Stimulated activated memory B cell treated with anti-CD40 and anti-IgM and Interleukin-4, amounts not matched to agents 10 μg/mL and 1 μg/mL and 100 μg/mL, for 72 hours (primary cell): ENCODE results near the gene MAGI2.

ENCODE experiments used
- ATAC-seq: fragments of 150-1000 bp; cut with Tn5 transposase; 2 replicates; pipeline ENCODE4 v1.10.0; 2021
- H3K27ac Mint-ChIP-seq: one replicate; pipeline ENCODE4 v1.8.0; 2022; ENCODE audit warnings: mild to moderate bottlenecking, mixed read lengths
- H3K27me3 Mint-ChIP-seq: one replicate; pipeline ENCODE4 v1.8.0; 2022; ENCODE audit warnings: mixed read lengths
- H3K36me3 Mint-ChIP-seq: one replicate; pipeline ENCODE4 v1.8.0; 2022; ENCODE audit warnings: mixed read lengths
- H3K4me1 Mint-ChIP-seq: one replicate; pipeline ENCODE4 v1.8.0; 2022; ENCODE audit warnings: mixed read lengths
- H3K4me3 Mint-ChIP-seq: one replicate; pipeline ENCODE4 v1.8.0; 2022; ENCODE audit warnings: mild to moderate bottlenecking, moderate library complexity, mixed read lengths
- H3K9me3 Mint-ChIP-seq: one replicate; pipeline ENCODE4 v1.8.0; 2022; ENCODE audit warnings: mixed read lengths

Gene MAGI2

GRCh38 chr7:78396210-78396609, 1057.3 kb downstream of the MAGI2 start:
- Mint-ChIP-seq H3K27me3 (no peaks in the 10 kb centered on the region), H3K4me3 (no peak overlapping the region), H3K27ac (no peak overlapping the region), H3K36me3 (no peaks in the 10 kb centered on the region), H3K9me3 (no peaks in the 10 kb centered on the region), H3K4me1 (no peaks in the 10 kb centered on the region)
- no peak for ATAC-seq

- no peak overlapping the region for H3K4me3 Mint-ChIP-seq
- no peak overlapping the region for H3K27ac Mint-ChIP-seq
- ATAC-seq: no peak
- H3K4me1 Mint-ChIP-seq: no peaks in the 10 kb centered on the region
- H3K27me3 Mint-ChIP-seq: no peaks in the 10 kb centered on the region
- no peaks in the 10 kb centered on the region for H3K9me3 Mint-ChIP-seq
- no peaks in the 10 kb centered on the region for H3K36me3 Mint-ChIP-seq
Measured at GRCh38 chr7:78395298-78396036, 1058.0 kb downstream of the MAGI2 start.

GRCh38 chr7:78389022-78389421, 1064.4 kb downstream of the MAGI2 start:
- H3K4me1 Mint-ChIP-seq: no peaks in the 10 kb centered on the region
- no peak for ATAC-seq
- H3K27ac Mint-ChIP-seq: no peak overlapping the region
- no peaks in the 10 kb centered on the region for H3K9me3 Mint-ChIP-seq
- H3K36me3 Mint-ChIP-seq: no peaks in the 10 kb centered on the region
- H3K27me3 Mint-ChIP-seq: no peaks in the 10 kb centered on the region
- H3K4me3 Mint-ChIP-seq: no peak overlapping the region

- no peaks in the 10 kb centered on the region for H3K27me3 Mint-ChIP-seq
- no peak overlapping the region for H3K27ac Mint-ChIP-seq
- no peaks in the 10 kb centered on the region for H3K9me3 Mint-ChIP-seq
- no peaks in the 10 kb centered on the region for H3K36me3 Mint-ChIP-seq
- H3K4me3 Mint-ChIP-seq: no peak overlapping the region
- H3K4me1 Mint-ChIP-seq: no peaks in the 10 kb centered on the region
- ATAC-seq: no peak
Measured at GRCh38 chr7:78386520-78386919, 1066.9 kb downstream of the MAGI2 start.

- H3K4me1 Mint-ChIP-seq: no peaks in the 10 kb centered on the region
- no peaks in the 10 kb centered on the region for H3K36me3 Mint-ChIP-seq
- H3K4me3 Mint-ChIP-seq: no peak overlapping the region
- H3K9me3 Mint-ChIP-seq: peaks cover 7% of the 10 kb centered on the region
- no peak overlapping the region for H3K27ac Mint-ChIP-seq
- no peaks in the 10 kb centered on the region for H3K27me3 Mint-ChIP-seq
- no peak for ATAC-seq
Measured at GRCh38 chr7:78383096-78383880, 1070.2 kb downstream of the MAGI2 start.

GRCh38 chr7:78379148-78379547, 1074.3 kb downstream of the MAGI2 start:
- Mint-ChIP-seq H3K4me1 (no peaks in the 10 kb centered on the region), H3K27ac (no peak overlapping the region), H3K9me3 (peaks cover 14% of the 10 kb centered on the region), H3K36me3 (no peaks in the 10 kb centered on the region), H3K27me3 (no peaks in the 10 kb centered on the region), H3K4me3 (no peak overlapping the region)
- ATAC-seq: no peak

GRCh38 chr7:78377532-78377931, 1075.9 kb downstream of the MAGI2 start:
- Mint-ChIP-seq H3K4me1 (no peaks in the 10 kb centered on the region), H3K27me3 (no peaks in the 10 kb centered on the region), H3K9me3 (peaks cover 14% of the 10 kb centered on the region), H3K4me3 (no peak overlapping the region), H3K27ac (no peak overlapping the region), H3K36me3 (no peaks in the 10 kb centered on the region)
- ATAC-seq: no peak

GRCh38 chr7:78370936-78371335, 1082.5 kb downstream of the MAGI2 start:
- H3K27ac Mint-ChIP-seq: no peak overlapping the region
- H3K4me1 Mint-ChIP-seq: no peaks in the 10 kb centered on the region
- H3K9me3 Mint-ChIP-seq: no peaks in the 10 kb centered on the region
- ATAC-seq: no peak
- no peak overlapping the region for H3K4me3 Mint-ChIP-seq
- no peaks in the 10 kb centered on the region for H3K27me3 Mint-ChIP-seq
- H3K36me3 Mint-ChIP-seq: no peaks in the 10 kb centered on the region

GRCh38 chr7:78368771-78369170, 1084.7 kb downstream of the MAGI2 start:
- no peaks in the 10 kb centered on the region for H3K9me3 Mint-ChIP-seq
- H3K4me1 Mint-ChIP-seq: no peaks in the 10 kb centered on the region
- H3K27me3 Mint-ChIP-seq: no peaks in the 10 kb centered on the region
- H3K4me3 Mint-ChIP-seq: no peak overlapping the region
- no peak for ATAC-seq
- H3K36me3 Mint-ChIP-seq: no peaks in the 10 kb centered on the region
- no peak overlapping the region for H3K27ac Mint-ChIP-seq

- H3K36me3 Mint-ChIP-seq: no peaks in the 10 kb centered on the region
- no peaks in the 10 kb centered on the region for H3K27me3 Mint-ChIP-seq
- no peaks in the 10 kb centered on the region for H3K9me3 Mint-ChIP-seq
- no peak overlapping the region for H3K27ac Mint-ChIP-seq
- ATAC-seq: no peak
- H3K4me1 Mint-ChIP-seq: no peaks in the 10 kb centered on the region
- no peak overlapping the region for H3K4me3 Mint-ChIP-seq
Measured at GRCh38 chr7:78367280-78367773, 1086.1 kb downstream of the MAGI2 start.

GRCh38 chr7:78363866-78364265, 1089.6 kb downstream of the MAGI2 start:
- Mint-ChIP-seq H3K4me3 (no peak overlapping the region), H3K36me3 (no peaks in the 10 kb centered on the region), H3K9me3 (no peaks in the 10 kb centered on the region), H3K4me1 (no peaks in the 10 kb centered on the region), H3K27me3 (no peaks in the 10 kb centered on the region), H3K27ac (no peak overlapping the region)
- ATAC-seq: no peak

GRCh38 chr7:78359836-78360235, 1093.6 kb downstream of the MAGI2 start:
- H3K4me3 Mint-ChIP-seq: no peak overlapping the region
- no peaks in the 10 kb centered on the region for H3K36me3 Mint-ChIP-seq
- H3K27me3 Mint-ChIP-seq: no peaks in the 10 kb centered on the region
- ATAC-seq: no peak
- H3K9me3 Mint-ChIP-seq: no peaks in the 10 kb centered on the region
- H3K27ac Mint-ChIP-seq: no peak overlapping the region
- H3K4me1 Mint-ChIP-seq: no peaks in the 10 kb centered on the region

GRCh38 chr7:78357709-78358108, 1095.8 kb downstream of the MAGI2 start:
- Mint-ChIP-seq H3K27ac (no peak overlapping the region), H3K36me3 (no peaks in the 10 kb centered on the region), H3K4me3 (no peak overlapping the region), H3K9me3 (no peaks in the 10 kb centered on the region), H3K27me3 (no peaks in the 10 kb centered on the region), H3K4me1 (no peaks in the 10 kb centered on the region)
- no peak for ATAC-seq

GRCh38 chr7:78355834-78356233, 1097.6 kb downstream of the MAGI2 start:
- Mint-ChIP-seq H3K4me1 (no peaks in the 10 kb centered on the region), H3K27me3 (no peaks in the 10 kb centered on the region), H3K27ac (no peak overlapping the region), H3K9me3 (no peaks in the 10 kb centered on the region), H3K36me3 (no peaks in the 10 kb centered on the region), H3K4me3 (no peak overlapping the region)
- ATAC-seq: no peak

- Mint-ChIP-seq H3K27ac (no peak overlapping the region), H3K27me3 (no peaks in the 10 kb centered on the region), H3K9me3 (no peaks in the 10 kb centered on the region), H3K4me3 (no peak overlapping the region), H3K4me1 (no peaks in the 10 kb centered on the region), H3K36me3 (no peaks in the 10 kb centered on the region)
- ATAC-seq: no peak
Measured at GRCh38 chr7:78350926-78351325, 1102.5 kb downstream of the MAGI2 start.

GRCh38 chr7:78350391-78350790, 1103.1 kb downstream of the MAGI2 start:
- H3K36me3 Mint-ChIP-seq: no peaks in the 10 kb centered on the region
- H3K27me3 Mint-ChIP-seq: no peaks in the 10 kb centered on the region
- H3K4me1 Mint-ChIP-seq: no peaks in the 10 kb centered on the region
- H3K4me3 Mint-ChIP-seq: no peak overlapping the region
- no peak for ATAC-seq
- no peaks in the 10 kb centered on the region for H3K9me3 Mint-ChIP-seq
- no peak overlapping the region for H3K27ac Mint-ChIP-seq
